HCT116 (cell line): ENCODE data around the gene PSORS1C2.

Experiments used
- CEBPB ChIP-seq: IDR thresholded peaks from 2 replicates; pipeline ENCODE4 v1.6.1; 2012; ENCODE audit warnings: low read depth
- CTCF ChIP-seq, 3 experiments: fragments of 200-600 bp in 1 of 3; sonication (generic) in 1 of 3; IDR thresholded peaks in 2 of 3; conservative IDR thresholded peaks in 1 of 3; 2 replicates each; pipeline ENCODE4 v1.5.1; 2012 to 2017; ENCODE audit warnings: low read depth in 2 of 3, low read length in 2 of 3, antibody characterized with exemption in 1 of 3, borderline replicate concordance in 1 of 3, control low read depth in 1 of 3, mild to moderate bottlenecking in 1 of 3, mixed read lengths in 1 of 3, mixed run types in 1 of 3, moderate library complexity in 1 of 3; ENCODE audit not compliant: insufficient read depth in 1 of 3
- EGR1 ChIP-seq: IDR thresholded peaks from 2 replicates; pipeline ENCODE4 v1.6.1; 2012; ENCODE audit warnings: low read depth
- ELF1 ChIP-seq: IDR thresholded peaks from 2 replicates; pipeline ENCODE4 v1.6.1; 2012; ENCODE audit warnings: low read depth, borderline replicate concordance
- EZH2 ChIP-seq: fragments of 200-600 bp; sonication (generic); IDR thresholded peaks from 2 replicates; pipeline ENCODE4 v1.6.1; 2017; ENCODE audit warnings: antibody characterized with exemption, mixed run types
- MAX ChIP-seq: IDR thresholded peaks from 2 replicates; pipeline ENCODE4 v1.6.1; 2012
- POLR2A ChIP-seq: IDR thresholded peaks from 2 replicates; pipeline ENCODE4 v1.7.0; 2011; ENCODE audit warnings: borderline replicate concordance; ENCODE audit not compliant: insufficient read depth, insufficient read length; ENCODE audit errors: extremely low read depth
- POLR2AphosphoS5 ChIP-seq: IDR thresholded peaks from 2 replicates; pipeline ENCODE4 v1.6.1; 2011; ENCODE audit warnings: mild to moderate bottlenecking, low read depth, low read length, moderate library complexity
- SP1 ChIP-seq: IDR thresholded peaks from 2 replicates; pipeline ENCODE4 v1.6.1; 2012; ENCODE audit warnings: low read depth
- TCF7L2 ChIP-seq: IDR thresholded peaks from 2 replicates; pipeline ENCODE4 v1.7.0; 2011; ENCODE audit warnings: borderline replicate concordance, inconsistent platforms; ENCODE audit not compliant: insufficient read depth, insufficient read length; ENCODE audit errors: extremely low read depth
- YY1 ChIP-seq: IDR thresholded peaks from 2 replicates; pipeline ENCODE4 v1.6.1; 2011; ENCODE audit warnings: low read length, low read depth, moderate library complexity, mild to moderate bottlenecking; ENCODE audit not compliant: insufficient replicate concordance; ENCODE audit errors: extremely low read depth
- ZNF274 ChIP-seq: fragments of 200-500 bp; sonication (Bioruptor generic); IDR thresholded peaks from 2 replicates; pipeline ENCODE4 v1.6.1; 2014; ENCODE audit warnings: mild to moderate bottlenecking, low read depth, low read length, inconsistent platforms
- TF ChIP-seq, protein P1 (sequence below): IDR thresholded peaks from 2 replicates; pipeline ENCODE4 v1.6.1; 2012; ENCODE audit warnings: low read depth
- TF ChIP-seq, protein P2 (sequence below): IDR thresholded peaks from 2 replicates; pipeline ENCODE4 v1.6.1; 2012

DNA sequence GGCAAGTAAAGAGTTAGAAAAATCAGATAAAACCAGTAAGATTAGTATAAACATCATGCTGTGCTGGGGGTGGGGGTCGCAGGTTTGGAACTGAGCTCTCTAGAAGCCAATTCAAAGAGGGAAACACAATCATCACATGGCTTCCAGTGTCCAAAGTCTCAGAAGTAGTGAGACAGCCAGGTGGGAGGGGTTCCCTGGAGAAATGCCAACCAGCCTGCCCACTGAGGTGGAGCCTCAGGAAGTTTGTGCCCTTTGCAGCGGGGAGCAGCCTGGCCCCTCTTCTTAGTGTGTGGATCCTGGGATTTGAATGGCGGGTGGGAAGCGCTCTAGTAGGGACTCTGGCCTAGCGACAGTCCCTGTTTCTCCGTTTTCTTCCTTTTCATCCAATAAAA lies 47.9 kb downstream of the PSORS1C2 start:
- TF ChIP-seq YY1: no peak
- TF ChIP-seq CTCF (IDR thresholded peaks at IDR 0.05 in 2 of 3, conservative IDR thresholded peaks at IDR 0.05 in 1 of 3; ENCODE audit: borderline replicate concordance in 1 of 3, insufficient read depth in 1 of 3, low read depth in 2 of 3, low read length in 2 of 3): no peak
- no peak for TF ChIP-seq EGR1
- no peak for TF ChIP-seq EZH2
- TF ChIP-seq POLR2A: no peak
- TF ChIP-seq MAX: no peak
- no peak for TF ChIP-seq CEBPB
- TF ChIP-seq SP1: no peak
- TF ChIP-seq, protein P1, sequence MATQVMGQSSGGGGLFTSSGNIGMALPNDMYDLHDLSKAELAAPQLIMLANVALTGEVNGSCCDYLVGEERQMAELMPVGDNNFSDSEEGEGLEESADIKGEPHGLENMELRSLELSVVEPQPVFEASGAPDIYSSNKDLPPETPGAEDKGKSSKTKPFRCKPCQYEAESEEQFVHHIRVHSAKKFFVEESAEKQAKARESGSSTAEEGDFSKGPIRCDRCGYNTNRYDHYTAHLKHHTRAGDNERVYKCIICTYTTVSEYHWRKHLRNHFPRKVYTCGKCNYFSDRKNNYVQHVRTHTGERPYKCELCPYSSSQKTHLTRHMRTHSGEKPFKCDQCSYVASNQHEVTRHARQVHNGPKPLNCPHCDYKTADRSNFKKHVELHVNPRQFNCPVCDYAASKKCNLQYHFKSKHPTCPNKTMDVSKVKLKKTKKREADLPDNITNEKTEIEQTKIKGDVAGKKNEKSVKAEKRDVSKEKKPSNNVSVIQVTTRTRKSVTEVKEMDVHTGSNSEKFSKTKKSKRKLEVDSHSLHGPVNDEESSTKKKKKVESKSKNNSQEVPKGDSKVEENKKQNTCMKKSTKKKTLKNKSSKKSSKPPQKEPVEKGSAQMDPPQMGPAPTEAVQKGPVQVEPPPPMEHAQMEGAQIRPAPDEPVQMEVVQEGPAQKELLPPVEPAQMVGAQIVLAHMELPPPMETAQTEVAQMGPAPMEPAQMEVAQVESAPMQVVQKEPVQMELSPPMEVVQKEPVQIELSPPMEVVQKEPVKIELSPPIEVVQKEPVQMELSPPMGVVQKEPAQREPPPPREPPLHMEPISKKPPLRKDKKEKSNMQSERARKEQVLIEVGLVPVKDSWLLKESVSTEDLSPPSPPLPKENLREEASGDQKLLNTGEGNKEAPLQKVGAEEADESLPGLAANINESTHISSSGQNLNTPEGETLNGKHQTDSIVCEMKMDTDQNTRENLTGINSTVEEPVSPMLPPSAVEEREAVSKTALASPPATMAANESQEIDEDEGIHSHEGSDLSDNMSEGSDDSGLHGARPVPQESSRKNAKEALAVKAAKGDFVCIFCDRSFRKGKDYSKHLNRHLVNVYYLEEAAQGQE: no peak
- TF ChIP-seq ELF1: no peak
- TF ChIP-seq POLR2AphosphoS5: no peak
- TF ChIP-seq, protein P2, sequence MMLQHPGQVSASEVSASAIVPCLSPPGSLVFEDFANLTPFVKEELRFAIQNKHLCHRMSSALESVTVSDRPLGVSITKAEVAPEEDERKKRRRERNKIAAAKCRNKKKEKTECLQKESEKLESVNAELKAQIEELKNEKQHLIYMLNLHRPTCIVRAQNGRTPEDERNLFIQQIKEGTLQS: no peak
- TF ChIP-seq ZNF274: no peak
- TF ChIP-seq TCF7L2: no peak
